Tibial nerve (tissue), 4 donors: ENCODE measurements around the gene MAG. TPM values are rescaled to one million over a fixed set of nuclear protein-coding genes. Genes with fewer than 3 reads are reported as not detected.

Source experiments
- DNase-seq, 2 donors: peaks; one replicate each; pipeline ENCODE4 v3.0.0-alpha.2; 2019; ENCODE audit warnings: low spot score in 2 of 2
- H3K27ac ChIP-seq, 4 donors: fragments of 200-600 bp; sonication (generic) in 3 of 4; one replicate each; pipeline ENCODE4 v1.5.1; 2017 to 2019; ENCODE audit warnings: mild to moderate bottlenecking in 1 of 4
- H3K27me3 ChIP-seq, 2 donors: fragments of 200-600 bp; sonication (generic) in 1 of 2; one replicate each; pipeline versions ENCODE4 v1.5.1 to v1.6.0; 2017 to 2019
- H3K36me3 ChIP-seq, 3 donors: fragments of 200-600 bp; sonication (generic); one replicate each; pipeline ENCODE4 v1.5.1; 2018 to 2019
- H3K4me1 ChIP-seq, 4 donors: fragments of 200-600 bp; sonication (generic) in 3 of 4; one replicate each; pipeline ENCODE4 v1.5.1; 2017 to 2019
- H3K4me3 ChIP-seq, 4 donors: fragments of 200-600 bp; sonication (generic) in 3 of 4; one replicate each; pipeline ENCODE4 v1.5.1; 2017 to 2019; ENCODE audit warnings: mild to moderate bottlenecking in 1 of 4, moderate library complexity in 1 of 4
- H3K9me3 ChIP-seq, 4 donors: fragments of 200-600 bp; sonication (generic) in 3 of 4; one replicate each; pipeline ENCODE4 v1.5.1; 2017 to 2019
- EP300 ChIP-seq, 2 donors: sonication (generic); formaldehyde crosslinking; IDR thresholded peaks; one replicate each; pipeline ENCODE4 v1.6.1; 2017; ENCODE audit warnings: antibody characterized with exemption in 2 of 2, mild to moderate bottlenecking in 1 of 2
- POLR2A ChIP-seq, 2 donors: fragments of 450-650 bp; IDR thresholded peaks; one replicate each; pipeline ENCODE4 v1.6.1; 2017; ENCODE audit warnings: antibody characterized with exemption in 2 of 2, mild to moderate bottlenecking in 2 of 2, moderate library complexity in 2 of 2
- WGBS, 2 donors: methylation state at CpG; one replicate each; pipeline ENCODE4 v1.1.5; 2018; 5-methylcytosine and 5-hydroxymethylcytosine counted together
- total RNA-seq, 4 donors: library from RNA; depleted of rRNA; stranded (reverse); fragments of >200 nt; gene quantifications; one replicate each; pipeline ENCODE4 v1.1.0, GENCODE V29; 2016
- TF ChIP-seq, protein P1 (sequence below), 5 experiments: fragments of 200-600 bp in 3 of 5; fragments of 450-650 bp in 2 of 5; sonication (generic) in 3 of 5; IDR thresholded peaks; one replicate each; pipeline ENCODE4 v1.5.1; 2016 to 2019; ENCODE audit warnings: antibody characterized with exemption in 5 of 5, mild to moderate bottlenecking in 3 of 5, moderate library complexity in 2 of 5

The MAG gene
- total RNA-seq, 4 donors from 2014 or later: 31.8 to 49.6 (median 38.4) TPM

DNA sequence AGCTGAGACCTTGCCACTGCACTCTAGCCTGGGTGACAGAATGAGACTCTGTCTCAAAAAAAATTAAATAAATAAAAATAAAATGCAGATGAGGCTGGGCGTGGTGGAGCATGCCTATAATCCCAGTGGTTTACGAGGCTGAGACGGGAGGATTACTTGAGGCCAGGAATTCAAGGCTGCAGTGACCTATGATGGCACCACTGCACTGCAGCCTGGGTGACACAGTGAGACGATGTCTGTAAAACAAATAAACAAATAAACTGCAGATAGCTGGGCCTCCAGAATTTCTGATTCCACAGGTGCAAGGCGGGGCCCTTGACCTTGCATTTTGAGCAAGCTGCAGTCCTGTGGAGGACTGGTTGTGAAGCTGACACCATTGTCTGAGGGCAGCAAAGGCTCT lies 3.1 kb upstream of the MAG start:
- DNase-seq: no peak
- TF ChIP-seq POLR2A (IDR thresholded peaks at IDR 0.05) (no peak), EP300 (IDR thresholded peaks at IDR 0.05) (no peak)
- TF ChIP-seq, protein P1, sequence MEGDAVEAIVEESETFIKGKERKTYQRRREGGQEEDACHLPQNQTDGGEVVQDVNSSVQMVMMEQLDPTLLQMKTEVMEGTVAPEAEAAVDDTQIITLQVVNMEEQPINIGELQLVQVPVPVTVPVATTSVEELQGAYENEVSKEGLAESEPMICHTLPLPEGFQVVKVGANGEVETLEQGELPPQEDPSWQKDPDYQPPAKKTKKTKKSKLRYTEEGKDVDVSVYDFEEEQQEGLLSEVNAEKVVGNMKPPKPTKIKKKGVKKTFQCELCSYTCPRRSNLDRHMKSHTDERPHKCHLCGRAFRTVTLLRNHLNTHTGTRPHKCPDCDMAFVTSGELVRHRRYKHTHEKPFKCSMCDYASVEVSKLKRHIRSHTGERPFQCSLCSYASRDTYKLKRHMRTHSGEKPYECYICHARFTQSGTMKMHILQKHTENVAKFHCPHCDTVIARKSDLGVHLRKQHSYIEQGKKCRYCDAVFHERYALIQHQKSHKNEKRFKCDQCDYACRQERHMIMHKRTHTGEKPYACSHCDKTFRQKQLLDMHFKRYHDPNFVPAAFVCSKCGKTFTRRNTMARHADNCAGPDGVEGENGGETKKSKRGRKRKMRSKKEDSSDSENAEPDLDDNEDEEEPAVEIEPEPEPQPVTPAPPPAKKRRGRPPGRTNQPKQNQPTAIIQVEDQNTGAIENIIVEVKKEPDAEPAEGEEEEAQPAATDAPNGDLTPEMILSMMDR (IDR thresholded peaks at IDR 0.05): no peak
- Histone ChIP-seq H3K27me3 (peaks cover 0 to 24% of the 10 kb centered on the region in 2 donors), H3K4me1 (peaks cover 0 to 17% (median 0%) of the 10 kb centered on the region in 4 donors), H3K27ac (no peak overlapping the region), H3K36me3 (no peaks in the 10 kb centered on the region), H3K4me3 (no peak overlapping the region), H3K9me3 (no peaks in the 10 kb centered on the region)
- WGBS, 2 donors: 71 to 75% methylated on average over 5 of the region's 5 CpGs

DNA sequence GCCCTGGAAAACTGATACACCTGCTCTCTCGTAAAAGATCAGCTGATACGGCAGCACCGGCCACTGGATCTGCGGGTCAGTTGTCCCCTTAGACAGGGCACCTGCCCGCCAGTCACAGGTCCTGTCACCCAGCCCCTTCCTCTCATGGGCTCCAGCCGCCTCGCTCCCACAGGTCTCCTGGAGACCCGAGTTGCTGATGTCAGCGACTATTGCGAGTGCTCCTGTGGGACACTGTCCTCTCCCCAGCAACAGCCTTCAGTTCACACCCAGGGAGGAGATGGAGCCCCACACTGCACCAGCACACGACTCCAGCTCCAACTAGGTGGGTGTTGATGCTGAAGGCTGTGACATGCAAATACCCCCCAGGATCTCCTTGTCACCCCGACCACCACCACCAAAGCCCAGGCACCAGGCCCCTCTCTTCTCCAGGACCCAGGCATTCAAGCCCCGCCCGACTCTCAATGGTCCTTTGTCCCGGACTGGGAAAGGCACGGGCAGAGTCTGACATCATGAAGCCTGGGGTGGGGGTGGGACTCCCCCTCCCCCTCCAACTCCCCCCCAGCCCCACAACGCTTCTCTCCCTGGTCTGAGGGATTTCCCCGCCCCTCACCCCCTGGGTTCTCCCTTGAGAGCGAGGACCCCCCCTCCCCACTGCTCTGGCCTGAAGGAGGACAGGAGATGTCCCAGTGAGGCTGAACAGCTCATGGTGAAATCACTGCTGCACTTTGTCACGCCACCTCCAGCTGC lies 1.4 kb upstream of the MAG start:
- DNase-seq: no peak
- H3K9me3 ChIP-seq: no peaks in the 10 kb centered on the region
- H3K4me3 ChIP-seq: peak overlapping the region in 1 of 4 donors; percentile 46
- H3K27me3 ChIP-seq: peaks cover 0 to 37% of the 10 kb centered on the region in 2 donors
- TF ChIP-seq, protein P1 (IDR thresholded peaks at IDR 0.05): no peak
- no peak for TF ChIP-seq POLR2A (IDR thresholded peaks at IDR 0.05)
- no peak for TF ChIP-seq EP300 (IDR thresholded peaks at IDR 0.05)
- H3K27ac ChIP-seq: peak overlapping the region; percentile 7 to 81 (median 34)
- WGBS, 2 donors: 55 to 56% methylated on average over 13 to 18 of the region's 20 CpGs
- peaks cover 0 to 25% (median 3%) of the 10 kb centered on the region in 4 donors for H3K4me1 ChIP-seq
- no peaks in the 10 kb centered on the region for H3K36me3 ChIP-seq

GRCh38 chr19:35291259-35291658 lies 702 bp upstream of the MAG start:
- WGBS, 2 donors: 42 to 51% methylated on average over 6 of the region's 6 CpGs
- peaks cover 0 to 44% of the 10 kb centered on the region in 2 donors for H3K27me3 ChIP-seq
- TF ChIP-seq, protein P1 (IDR thresholded peaks at IDR 0.05): no peak
- TF ChIP-seq POLR2A (IDR thresholded peaks at IDR 0.05) (no peak), EP300 (IDR thresholded peaks at IDR 0.05) (no peak)

GRCh38 chr19:35292421-35293362 lies 731 bp downstream of the MAG start:
- WGBS, 2 donors: 36 to 56% methylated on average over 15 to 23 of the region's 23 CpGs
- Histone ChIP-seq H3K4me3 (peak overlapping the region in 2 of 4 donors; percentile 25 to 46), H3K27me3 (peaks cover 0 to 49% of the 10 kb centered on the region in 2 donors), H3K4me1 (peaks cover 0 to 28% (median 3%) of the 10 kb centered on the region in 4 donors), H3K9me3 (no peaks in the 10 kb centered on the region), H3K27ac (peak overlapping the region in 3 of 4 donors; percentile 41 to 81 (median 53)), H3K36me3 (no peaks in the 10 kb centered on the region)
- DNase-seq: no peak
- no peak for TF ChIP-seq POLR2A (IDR thresholded peaks at IDR 0.05)
- TF ChIP-seq, protein P1 (IDR thresholded peaks at IDR 0.05): no peak
- no peak for TF ChIP-seq EP300 (IDR thresholded peaks at IDR 0.05)

More at GRCh38 chr19:35291259-35291658, 702 bp upstream of the MAG start:
- peak overlapping the region in 1 of 4 donors; percentile 46 for H3K4me3 ChIP-seq
- H3K36me3 ChIP-seq: no peaks in the 10 kb centered on the region
- DNase-seq: no peak
- peak overlapping the region in 3 of 4 donors; percentile 19 to 81 (median 53) for H3K27ac ChIP-seq
- peaks cover 0 to 28% (median 3%) of the 10 kb centered on the region in 4 donors for H3K4me1 ChIP-seq
- H3K9me3 ChIP-seq: no peaks in the 10 kb centered on the region
